ENCODE data around the gene RCN1.
A peak's percentile ranks its signal among the peaks of the same experiment; 100 is the strongest.
"Not testable (repeated sequence)": the region's sequence is repeated elsewhere in the genome, so short reads cannot be mapped to it uniquely, and the experiment has no call there.

RCN1 gene

DNA sequence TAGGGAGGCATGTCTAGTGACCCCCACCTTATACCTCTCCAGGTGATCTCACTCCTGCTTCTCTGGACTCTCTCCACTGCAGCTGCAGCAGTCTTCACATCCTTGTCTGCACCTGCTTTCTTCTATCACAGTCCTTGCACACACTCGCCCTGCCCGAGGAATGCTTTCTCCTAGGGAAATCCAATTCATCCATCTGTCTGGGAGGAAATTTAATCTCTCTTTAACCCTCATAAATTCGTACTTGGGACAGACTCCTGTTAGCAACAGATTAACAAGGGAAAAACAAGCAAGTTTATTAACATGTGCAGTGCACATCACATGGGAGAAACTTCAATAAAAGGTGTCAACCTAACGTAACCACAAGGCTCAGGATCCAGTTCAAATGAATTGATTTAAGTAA lies 11.3 kb upstream of the RCN1 start:
- DNase-seq (ENCODE audit: low spot score) = no peak

DNA sequence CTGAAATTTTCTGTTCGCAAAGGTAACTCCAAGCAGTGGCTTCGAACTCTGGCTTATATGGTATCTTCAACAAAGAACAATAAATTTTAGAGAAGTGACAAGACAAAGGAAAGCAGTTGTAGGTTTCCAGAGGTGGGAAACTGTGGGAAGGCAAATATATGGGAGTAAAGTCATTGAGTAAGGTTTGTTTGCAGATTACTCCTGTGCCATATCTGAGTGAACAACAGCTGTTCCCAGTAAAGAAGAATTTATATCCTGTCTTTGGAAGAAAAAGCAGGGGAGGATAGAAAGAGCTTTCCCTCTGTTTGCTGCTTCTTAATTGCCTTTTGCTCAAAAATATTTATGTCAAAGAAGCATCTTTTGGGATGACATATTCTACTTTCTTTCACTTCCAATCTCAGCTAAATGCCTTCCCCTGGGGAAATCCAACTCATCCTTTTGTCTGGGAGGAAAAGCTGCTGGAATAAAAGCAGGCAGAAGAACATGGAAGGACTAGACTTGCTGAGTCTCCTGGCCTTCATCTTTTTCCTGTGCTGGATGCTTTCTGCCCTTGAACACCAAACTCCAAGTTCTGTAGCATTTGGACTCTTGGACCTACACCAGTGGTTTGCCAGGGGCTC lies 10.4 kb upstream of the RCN1 start:
- no peak for DNase-seq (ENCODE audit: low spot score)

DNA sequence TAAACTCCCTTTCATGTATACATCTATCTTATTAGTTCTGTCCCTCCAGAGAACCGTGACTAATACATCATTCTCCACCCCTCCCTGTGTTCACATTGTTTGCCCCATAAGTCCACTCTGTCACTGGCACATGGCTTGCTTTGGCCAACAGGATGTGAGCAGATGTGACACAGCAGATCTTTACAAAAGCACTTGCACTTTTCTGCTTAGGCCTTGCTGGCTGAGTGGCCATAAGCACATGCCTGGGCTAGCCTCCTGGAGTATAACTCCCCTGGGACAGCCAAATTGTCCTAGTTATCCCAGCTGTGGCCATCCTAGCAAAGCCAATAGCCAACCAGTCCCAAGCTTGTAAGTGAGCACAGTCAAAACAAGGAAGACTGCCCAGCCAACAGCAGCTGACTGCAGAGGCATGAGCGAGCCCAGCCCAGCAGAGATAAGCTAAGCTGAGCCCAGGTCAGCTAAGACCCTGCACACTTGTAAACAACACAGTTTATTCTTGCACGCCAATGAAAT lies 9.7 kb upstream of the RCN1 start:
- no peak for DNase-seq (ENCODE audit: low spot score)

DNA sequence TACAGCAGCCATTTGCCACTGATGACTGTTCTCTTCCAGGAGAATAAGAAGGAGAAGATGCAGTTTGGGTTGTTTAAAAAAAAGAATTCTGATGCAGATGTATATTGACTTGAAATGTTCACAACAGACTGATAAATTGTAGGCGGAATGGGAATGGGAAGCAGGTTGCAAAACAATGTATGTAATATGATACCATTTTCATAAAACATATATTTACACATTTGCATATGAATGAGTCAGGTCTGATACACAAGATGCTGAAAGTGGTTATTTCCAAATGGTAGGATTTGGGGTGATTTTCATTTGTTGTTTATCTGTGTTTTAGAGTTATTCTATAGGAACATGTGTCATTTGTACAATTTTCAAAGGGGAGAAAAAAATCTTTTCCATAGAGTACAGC lies 9.0 kb upstream of the RCN1 start:
- no peak for DNase-seq (ENCODE audit: low spot score)

- DNase-seq (ENCODE audit: low spot score) = no peak
Observed at GRCh38 chr11:32082346-32082986, 8.4 kb upstream of the RCN1 start.

- DNase-seq (ENCODE audit: low spot score) = no peak
Observed at GRCh38 chr11:32087597-32087996, 3.3 kb upstream of the RCN1 start.

DNA sequence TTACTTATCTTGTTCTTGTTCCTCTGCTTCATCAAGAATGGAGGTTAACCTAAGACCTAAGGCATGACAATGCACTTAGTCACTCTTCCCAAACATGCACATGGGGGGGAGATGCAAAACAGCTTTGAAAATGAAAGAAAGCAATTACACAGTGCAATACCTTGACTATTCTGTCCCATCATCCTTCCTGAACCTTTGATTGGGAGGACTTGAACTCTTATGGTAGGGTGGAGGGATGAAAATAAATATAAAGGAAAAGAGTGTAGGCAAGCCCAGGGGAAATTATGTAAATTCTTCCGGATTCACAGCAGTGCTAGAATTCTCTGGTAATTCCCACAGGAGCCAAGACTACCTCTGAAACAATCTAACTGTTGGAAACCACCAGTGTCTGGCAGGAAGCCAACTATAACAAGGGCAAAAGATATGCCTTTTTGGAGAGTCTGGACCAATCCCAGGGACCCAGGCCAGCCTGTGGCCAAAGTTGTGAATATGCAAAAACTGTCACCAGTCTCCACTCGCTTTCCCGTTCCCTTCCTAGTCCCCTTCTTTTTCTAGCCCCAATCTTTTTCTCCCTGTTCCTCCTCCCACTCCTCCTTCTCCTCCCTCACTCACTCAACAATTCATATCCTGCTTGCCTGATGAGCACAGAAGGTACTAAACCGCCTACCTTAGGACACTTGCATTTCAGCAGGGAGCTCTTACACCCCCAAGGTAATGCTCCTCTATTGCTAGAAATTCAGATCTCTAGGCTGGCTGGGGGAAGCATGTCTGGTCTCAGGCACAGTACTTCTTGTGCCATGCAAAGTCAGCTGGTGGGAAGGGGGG lies 2.5 kb upstream of the RCN1 start:
- peak; percentile 80 for DNase-seq (ENCODE audit: low spot score)

- DNase-seq (ENCODE audit: low spot score) = no peak
Observed at GRCh38 chr11:32092581-32093170, 1.8 kb downstream of the RCN1 start.

- no peak for DNase-seq (ENCODE audit: low spot score)
Observed at GRCh38 chr11:32094923-32095322, 4.0 kb downstream of the RCN1 start.

DNA sequence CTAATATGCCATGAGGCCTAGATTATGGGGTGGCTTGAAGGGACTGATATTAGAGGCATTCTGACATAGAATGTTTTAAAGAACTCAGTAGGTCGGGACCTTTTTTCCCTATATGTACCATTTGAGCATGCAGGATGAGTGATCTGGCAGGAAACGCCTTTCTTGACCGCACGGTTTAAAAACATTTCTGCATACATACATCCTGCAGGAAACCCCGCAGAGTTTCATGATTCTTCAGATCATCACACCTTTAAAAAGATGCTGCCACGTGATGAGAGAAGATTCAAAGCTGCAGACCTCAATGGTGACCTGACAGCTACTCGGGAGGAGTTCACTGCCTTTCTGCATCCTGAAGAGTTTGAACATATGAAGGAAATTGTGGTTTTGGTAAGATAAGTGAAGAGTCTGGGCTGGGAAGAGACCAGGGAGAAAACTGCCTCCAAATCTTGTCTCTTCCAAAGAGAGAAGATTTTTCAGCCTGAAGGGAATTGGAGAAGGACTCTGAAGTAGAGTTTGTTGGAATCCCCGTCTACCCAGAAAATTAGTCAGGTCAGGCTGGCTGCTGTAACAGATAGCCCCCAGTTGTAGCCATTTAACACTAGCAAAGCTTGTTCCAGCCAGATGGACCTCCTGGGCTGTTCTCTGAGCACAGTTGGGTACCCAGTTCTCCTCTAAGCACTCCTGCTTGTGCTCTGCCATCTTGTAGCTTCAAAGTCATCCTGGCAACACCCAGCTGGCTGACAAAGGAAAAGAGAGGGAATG lies 7.4 kb downstream of the RCN1 start:
- DNase-seq (ENCODE audit: low spot score) = no peak

- no peak for DNase-seq (ENCODE audit: low spot score)
Observed at GRCh38 chr11:32099516-32099915, 8.6 kb downstream of the RCN1 start.

DNA sequence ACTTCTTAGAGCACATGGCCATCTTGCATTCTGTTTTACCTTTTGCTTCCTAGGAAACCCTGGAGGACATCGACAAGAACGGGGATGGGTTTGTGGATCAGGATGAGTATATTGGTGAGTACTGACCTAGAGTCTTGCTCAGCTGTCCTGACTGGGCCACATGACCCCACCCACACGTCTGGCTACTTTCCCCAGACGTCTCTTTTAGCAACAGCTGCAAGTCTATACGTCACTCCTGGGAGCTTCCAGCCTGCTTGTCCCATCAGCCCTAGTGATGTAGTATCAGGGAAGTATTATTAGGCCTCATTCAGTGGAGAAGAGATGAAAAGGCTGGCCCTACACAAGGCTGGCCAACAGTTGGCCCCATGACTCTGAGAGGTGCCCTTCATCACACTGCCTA lies 9.6 kb downstream of the RCN1 start:
- no peak for DNase-seq (ENCODE audit: low spot score)

DNA sequence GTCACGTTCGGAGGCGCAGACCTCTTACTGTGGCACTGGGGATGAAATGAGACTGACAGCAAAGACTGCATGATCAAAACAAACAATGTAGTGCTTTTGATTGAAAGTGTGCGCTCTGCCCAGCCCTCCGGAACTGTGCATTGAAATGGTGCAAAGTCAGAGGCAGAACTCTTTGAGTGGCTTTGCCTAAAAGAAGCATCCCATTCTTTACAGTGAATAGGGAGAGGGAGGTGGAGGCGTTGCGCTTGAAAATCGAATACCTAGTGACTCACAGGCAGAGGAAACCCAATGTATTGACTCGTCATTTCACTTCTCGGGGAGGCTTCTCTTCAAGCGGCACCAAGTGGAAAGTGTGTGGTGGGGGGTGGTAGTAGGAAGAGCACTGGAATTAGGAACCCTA lies 10.9 kb downstream of the RCN1 start:
- peak; percentile 70 for DNase-seq (ENCODE audit: low spot score)

GRCh38 chr11:32103121-32103719 lies 12.3 kb downstream of the RCN1 start:
- not testable (repeated sequence) for DNase-seq (ENCODE audit: low spot score)

- DNase-seq (ENCODE audit: low spot score) = no peak
Observed at GRCh38 chr11:32103941-32104340, 13.1 kb downstream of the RCN1 start.

GRCh38 chr11:32105871-32106560 lies 15.1 kb downstream of the RCN1 start:
- DNase-seq (ENCODE audit: low spot score) = no peak

GRCh38 chr11:32107647-32108046 lies 16.8 kb downstream of the RCN1 start:
- DNase-seq (ENCODE audit: low spot score) = no peak

GRCh38 chr11:32108576-32108975 lies 17.7 kb downstream of the RCN1 start:
- DNase-seq (ENCODE audit: low spot score) = no peak

- DNase-seq (ENCODE audit: low spot score) = no peak
Observed at GRCh38 chr11:32109138-32109537, 18.3 kb downstream of the RCN1 start.

DNA sequence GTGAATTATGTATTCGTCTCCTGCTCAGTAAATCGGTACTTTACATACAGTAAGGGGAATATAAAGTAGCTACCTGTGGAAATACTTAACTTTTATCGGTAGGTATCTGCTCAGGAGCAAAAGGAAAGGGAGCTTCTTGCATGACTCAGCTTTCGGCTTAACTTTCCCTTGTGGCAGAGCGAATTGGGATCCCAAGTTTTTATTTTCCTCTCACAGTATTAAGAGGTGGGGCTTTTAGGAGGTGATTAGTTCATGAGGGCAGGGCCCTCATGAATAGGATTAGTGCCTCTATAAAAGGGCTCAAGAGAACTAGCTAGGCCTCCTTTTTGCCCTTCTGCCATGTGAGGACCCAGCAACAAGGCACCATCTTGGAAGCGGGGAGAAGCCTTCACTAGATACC lies 18.7 kb downstream of the RCN1 start:
- no peak for DNase-seq (ENCODE audit: low spot score)

GRCh38 chr11:32110795-32111194 lies 19.9 kb downstream of the RCN1 start:
- no peak for DNase-seq (ENCODE audit: low spot score)

Data from putamen (tissue), 1 donor.